HG03469 (cell line): ENCODE data around the gene HGS.

Source experiments
- ATAC-seq: cut with Tn5 transposase; IDR thresholded peaks from one replicate; pipeline ENCODE4 v1.9.1; 2021; ENCODE audit warnings: mild to moderate bottlenecking, moderate library complexity, moderate number of reproducible peaks; ENCODE audit not compliant: unreplicated experiment

The HGS gene

GRCh38 chr17:81715872-81716673 is 32.3 kb downstream of the HGS start:
- ATAC-seq: no peak

- no peak for ATAC-seq
These were observed 32.8 kb downstream of the HGS start for GRCh38 chr17:81716674-81716996.

- ATAC-seq: no peak
These were observed 33.4 kb downstream of the HGS start for GRCh38 chr17:81717049-81717765.

- ATAC-seq: no peak
These were observed 33.9 kb downstream of the HGS start for GRCh38 chr17:81717766-81718089.

- no peak for ATAC-seq
These were observed 35.8 kb downstream of the HGS start for GRCh38 chr17:81719410-81720266.

- ATAC-seq: no peak
These were observed 36.7 kb downstream of the HGS start for GRCh38 chr17:81720267-81721071.

GRCh38 chr17:81722184-81723120 is 38.6 kb downstream of the HGS start:
- no peak for ATAC-seq

- no peak for ATAC-seq
These were observed 39.9 kb downstream of the HGS start for GRCh38 chr17:81723651-81724209.

- ATAC-seq: no peak
These were observed 41.6 kb downstream of the HGS start for GRCh38 chr17:81725439-81725838.

- no peak for ATAC-seq
These were observed 42.2 kb downstream of the HGS start for GRCh38 chr17:81726004-81726403.

GRCh38 chr17:81727324-81728031 is 43.7 kb downstream of the HGS start:
- ATAC-seq: no peak

- no peak for ATAC-seq
These were observed 49.9 kb downstream of the HGS start for GRCh38 chr17:81733507-81734404.

GRCh38 chr17:81734405-81735263 is 50.8 kb downstream of the HGS start:
- ATAC-seq: no peak

- no peak for ATAC-seq
These were observed 51.7 kb downstream of the HGS start for GRCh38 chr17:81735264-81736102.

- ATAC-seq: no peak
These were observed 54.4 kb downstream of the HGS start for GRCh38 chr17:81737947-81738800.
